ENCODE data around the gene ABCA5.
A peak's percentile ranks its signal among the peaks of the same experiment; 100 is the strongest.

The ABCA5 gene

DNA sequence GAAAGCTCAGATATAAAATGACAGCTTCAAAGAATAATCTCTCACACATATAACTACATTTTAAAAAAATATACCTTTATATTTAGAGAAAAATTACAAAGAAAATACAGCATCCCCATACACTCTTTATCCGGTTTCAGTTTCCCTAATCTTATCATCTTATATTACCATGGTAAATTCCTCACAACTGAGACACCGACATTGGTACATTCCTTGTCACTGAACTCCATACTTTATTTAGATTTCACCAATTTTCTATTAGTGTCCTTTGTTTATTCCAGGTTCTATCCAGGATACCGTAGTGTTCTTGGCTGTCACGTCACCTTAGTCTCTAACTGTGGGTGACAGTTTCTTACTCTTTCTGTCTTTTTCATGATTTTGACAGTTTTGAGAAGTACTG lies 76.3 kb downstream of the ABCA5 start:
- no peak for DNase-seq

DNA sequence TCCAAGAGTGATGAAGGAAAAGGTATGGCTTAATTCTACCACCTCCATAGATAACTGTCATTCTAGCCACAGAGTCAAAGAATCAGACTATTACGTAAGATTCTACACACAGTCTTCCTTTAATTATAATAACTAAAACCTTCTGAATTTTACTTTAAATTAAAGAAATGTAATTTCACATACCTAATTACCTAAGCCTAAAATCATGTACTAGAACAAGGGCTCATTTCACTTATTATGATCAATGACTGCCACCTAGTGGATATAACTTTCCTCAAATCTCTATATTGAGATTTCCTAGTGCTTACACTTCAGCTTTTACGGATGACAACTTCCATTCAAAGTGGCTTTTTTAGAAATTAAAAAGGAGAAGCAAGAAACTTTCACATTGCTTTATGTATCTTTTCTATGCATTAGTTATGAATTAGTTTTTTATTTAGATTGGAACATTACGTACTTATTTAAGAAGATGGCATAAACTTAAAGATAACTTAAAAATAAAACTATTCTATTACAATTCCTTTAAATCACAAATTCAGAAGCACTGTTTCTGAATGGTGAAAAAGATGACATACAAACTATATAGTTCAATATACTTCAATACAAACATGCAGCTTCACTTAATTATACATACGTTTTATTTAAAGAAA lies 80.1 kb downstream of the ABCA5 start:
- peak; percentile 46 for DNase-seq

DNA sequence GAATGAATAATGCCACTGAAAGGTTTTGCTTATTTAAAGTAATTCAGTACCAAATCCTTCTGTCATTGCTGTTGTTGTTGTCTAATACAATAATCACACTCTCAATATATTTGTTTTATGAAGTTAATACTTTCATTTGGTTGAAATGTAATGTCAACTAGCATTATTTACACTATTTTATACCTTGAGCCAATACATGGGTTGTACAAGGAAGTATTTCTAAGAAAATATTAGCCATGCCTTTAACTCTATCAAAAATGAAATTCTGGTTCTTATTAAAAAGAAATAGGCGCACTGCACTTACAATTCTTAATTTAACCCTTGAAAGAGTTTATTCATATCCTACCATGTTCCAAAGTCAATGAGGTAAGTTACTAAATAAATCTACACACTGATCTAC lies 80.7 kb downstream of the ABCA5 start:
- no peak for DNase-seq

DNA sequence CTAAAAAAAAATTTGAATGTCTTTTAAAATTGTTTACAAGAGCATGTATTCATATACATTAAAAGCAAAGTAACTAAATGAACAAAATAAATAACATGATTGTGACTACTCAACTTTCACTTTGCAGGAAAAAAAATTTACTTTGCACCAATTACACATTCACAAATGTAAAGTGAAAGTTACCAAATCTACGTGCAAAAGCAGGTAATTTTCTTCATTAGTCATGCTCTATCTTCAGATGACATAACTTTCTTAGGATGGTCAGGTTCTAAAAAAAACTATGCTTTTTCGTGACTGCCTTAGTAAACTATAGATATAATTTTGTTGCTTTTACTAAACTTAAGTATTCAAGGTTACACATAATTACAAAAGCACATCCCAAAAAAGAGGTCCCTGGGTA lies 81.3 kb downstream of the ABCA5 start:
- DNase-seq = no peak

DNA sequence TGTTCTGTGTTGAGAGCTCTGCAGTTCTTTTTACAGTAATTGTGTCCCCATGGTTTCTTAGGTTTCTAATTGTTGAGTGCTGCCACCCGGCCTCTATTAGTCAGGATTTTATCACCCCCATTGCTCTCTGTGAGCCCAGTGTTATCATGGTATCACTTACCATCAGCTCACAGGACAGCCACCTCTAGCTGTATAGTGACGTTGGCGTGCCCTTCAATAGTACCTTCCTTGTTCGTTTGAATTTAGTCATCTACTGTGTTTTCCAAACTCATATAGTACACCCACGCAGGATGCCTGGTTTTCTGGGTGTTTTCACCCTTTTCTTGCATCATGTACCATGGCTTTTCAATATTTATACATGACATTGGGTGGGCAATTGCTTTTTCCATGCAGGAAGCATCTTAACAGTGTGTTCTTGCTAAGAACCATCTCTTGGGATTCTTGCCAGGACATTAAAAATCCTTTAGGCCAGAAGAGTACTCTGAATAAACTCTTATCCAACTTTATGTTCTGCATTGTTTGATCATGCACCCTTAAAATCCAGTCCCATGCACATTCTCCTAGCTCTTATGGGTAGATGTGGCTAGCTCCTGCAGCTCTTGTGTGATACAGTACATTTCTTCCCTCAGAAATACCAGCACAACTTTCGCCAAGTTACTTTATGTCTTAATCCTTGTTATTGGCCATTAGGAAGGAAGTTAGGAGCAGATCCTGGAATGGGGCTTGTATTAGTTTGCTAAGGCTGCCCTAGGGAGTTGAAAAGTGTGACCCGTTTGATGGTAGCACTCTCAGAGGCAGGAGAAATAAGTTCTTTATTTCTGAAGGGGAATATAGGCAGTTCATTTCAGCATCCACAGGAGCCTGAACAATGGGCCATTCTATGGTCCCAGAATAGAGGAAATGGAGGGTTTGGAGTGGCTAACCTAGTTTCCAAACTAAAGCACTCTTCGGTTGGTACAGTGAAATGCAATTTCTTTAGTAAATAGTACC lies 87.0 kb downstream of the ABCA5 start:
- no peak for DNase-seq

DNA sequence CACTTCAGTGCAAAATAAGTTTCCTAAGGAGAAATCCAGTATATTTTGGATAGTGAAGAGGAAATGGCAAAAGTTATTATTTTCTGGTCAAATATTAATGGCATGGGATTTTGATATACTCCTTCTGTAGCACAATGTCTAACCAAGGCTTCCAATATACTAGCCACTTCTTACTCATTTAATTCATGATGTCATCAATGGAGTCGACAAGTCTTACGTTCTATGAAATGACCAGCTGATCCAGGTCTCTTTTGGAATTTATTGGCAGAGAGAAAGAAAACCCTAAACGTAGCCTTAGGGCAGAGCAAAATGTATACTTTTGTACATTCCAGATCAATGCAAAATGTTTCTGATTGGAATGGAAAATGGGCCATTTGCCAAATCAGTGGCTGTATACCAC lies 90.0 kb downstream of the ABCA5 start:
- DNase-seq = no peak

DNA sequence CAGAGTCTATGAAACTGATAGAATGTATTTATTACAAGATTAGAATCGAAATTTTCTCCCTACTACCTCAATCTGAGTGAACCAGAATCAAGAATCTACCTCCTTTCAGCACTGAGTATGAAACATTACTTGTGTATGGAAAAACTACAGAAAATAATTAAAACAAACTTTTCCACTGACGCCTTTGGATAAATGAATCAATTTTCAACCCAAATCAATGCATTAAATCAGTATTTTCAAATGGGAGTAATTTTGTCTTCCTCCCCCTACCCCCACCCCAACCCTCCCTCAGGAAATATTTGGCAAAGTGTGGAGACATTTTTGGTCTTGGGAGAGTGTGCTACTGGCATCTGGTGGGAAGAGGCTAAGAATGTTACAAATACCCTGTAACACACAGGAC lies 90.5 kb downstream of the ABCA5 start:
- DNase-seq = no peak

DNA sequence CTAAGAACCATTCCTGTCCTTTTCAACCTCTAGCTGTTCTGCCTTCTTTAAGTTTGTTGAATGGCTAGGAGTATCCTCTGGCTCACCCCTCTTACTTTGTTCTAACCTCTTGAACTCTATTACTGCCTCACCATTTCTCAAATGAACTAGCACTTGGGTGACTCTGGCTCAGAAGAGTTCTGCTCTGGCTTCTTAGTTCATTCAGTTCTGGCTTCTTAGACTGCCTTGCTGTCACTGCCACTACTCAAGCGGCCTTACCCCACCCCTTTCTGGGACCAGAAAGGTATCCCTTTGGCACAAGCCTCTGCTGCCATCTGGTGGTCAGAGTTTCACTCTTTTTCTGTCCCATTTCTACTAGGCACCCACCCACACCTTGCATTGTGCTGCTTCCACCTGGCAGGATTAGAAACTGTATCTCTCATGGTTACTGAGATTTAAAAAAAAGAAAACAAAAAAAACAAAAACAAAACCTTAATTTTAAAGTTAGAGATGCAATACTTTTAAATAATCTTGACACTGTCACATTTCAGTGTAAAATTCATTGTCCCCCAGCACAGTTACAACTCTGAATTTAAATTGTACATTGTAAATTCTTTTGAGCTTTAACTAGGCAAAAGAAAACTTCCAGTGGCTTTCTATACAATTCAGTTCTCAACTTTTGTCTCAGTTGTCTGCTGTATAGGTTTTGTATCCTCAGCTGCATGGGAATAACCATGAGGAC lies 91.4 kb downstream of the ABCA5 start:
- DNase-seq = peak; percentile 82

DNA sequence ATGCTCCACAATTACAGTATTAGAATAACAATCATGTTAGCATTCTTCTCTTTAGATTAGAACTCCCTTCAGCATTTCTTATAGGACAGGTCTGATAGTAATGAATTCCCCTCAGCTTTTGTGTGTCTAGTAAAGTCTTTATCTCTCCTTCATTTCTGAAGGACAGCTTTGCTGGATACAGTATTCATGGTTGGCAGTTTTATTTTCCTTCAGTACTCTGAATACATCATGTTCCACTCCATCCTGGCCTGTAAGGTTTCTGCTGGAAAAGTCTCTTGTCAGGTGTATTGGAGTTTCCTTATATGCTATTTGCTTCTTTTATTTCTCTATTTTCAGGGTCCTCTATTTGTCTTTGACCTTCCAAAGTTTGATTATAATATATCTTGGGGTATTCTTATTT lies 94.3 kb downstream of the ABCA5 start:
- no peak for DNase-seq

DNA sequence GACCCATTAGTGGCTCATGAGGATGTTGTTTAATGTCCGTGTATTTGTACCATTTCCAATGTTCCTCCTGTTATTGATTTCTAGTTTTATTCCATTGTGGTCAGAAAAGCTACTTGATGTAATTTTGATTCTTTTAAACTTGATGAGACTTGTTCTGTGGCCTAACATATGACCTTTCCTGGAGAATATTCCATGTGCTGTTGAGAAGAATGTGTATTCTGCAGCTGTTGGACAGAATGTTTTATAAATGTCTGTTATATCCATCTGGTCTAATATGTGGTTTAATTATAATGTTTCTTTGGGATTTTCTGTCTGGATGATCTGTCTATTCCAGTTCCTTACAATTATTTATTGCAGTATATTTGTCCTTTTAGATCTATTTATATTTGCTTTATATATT lies 95.4 kb downstream of the ABCA5 start:
- DNase-seq = no peak

DNA sequence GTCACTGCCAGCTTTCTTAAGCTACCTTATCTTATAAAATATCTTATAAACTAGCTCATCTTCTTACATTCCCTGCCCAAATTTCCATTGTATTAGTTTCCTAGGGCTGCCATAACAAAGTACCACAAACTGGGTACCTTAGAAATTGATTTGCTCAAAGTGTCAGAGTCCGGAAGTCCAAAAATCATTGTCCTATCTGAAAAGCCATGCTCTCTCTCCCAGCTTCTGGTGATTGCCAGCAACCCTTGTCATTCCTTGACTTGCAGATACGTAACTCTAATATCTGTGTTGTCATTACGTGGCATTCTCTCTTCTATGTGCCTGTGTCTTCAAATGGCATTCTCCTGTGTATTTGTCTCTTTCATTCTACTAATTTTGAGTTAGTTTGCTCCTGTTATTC lies 96.0 kb downstream of the ABCA5 start:
- no peak for DNase-seq

DNA sequence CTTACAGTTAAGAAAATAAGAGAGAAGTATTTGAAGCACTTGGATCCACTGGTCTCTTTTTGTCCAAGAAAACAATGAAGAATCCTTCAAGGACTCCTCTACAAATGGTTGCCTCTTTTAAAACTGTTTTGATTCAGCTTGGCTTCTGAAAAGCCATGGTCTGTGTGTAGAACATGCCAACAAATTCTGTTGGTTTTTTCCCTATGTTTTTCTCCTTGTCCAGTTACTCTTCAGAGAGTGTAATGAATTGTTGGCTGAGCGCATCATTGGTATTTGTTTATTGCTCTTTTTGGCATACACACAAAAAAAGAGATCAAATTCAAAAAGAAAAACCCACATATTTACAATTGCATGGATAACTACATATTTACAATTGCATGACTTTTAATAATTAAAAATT lies 98.4 kb downstream of the ABCA5 start, which contains the start of gene ABCA10:
Gene ABCA10, minus strand, starts transcription at position 249 of the 400 bp plus-strand sequence. CDS start 3,466 bp downstream, outside the sequence.
- DNase-seq = peak; percentile 1

DNA sequence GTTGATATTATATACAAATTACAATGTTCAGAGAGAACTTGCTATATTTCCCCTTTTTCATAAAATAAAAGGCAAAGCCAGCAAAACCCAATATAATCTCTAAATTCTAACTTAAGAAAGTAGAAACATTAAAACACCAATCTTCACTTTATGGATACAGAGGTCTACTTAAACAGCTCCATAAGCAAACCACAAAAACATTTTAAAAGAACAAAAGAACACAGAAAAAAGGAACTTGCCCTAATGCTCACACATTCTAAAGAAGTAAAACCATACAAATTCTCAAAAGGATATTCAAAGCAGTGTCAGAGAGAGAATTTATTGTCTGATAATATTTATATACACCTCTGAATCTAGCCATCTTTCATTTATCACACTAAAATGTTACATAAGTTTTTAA lies 98.9 kb downstream of the ABCA5 start:
- DNase-seq = no peak

DNA sequence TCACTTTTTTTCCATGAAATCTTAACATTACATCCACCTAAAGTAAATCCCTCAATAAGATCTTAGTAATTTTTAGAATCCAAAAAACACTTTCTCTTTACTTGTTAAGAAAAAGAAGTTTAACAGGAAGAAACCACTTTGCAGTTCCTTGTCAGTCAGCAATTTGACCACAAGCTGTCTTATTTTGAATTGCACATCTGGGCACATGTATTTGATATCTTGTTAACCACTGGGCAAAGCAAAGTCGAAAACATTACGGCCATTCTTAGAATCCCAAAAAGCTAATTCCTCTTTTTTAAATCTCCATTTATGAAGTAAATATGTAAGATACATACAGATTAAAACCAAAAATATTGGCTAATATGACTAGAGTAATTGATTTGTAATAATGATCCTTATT lies 99.4 kb downstream of the ABCA5 start:
- no peak for DNase-seq

DNA sequence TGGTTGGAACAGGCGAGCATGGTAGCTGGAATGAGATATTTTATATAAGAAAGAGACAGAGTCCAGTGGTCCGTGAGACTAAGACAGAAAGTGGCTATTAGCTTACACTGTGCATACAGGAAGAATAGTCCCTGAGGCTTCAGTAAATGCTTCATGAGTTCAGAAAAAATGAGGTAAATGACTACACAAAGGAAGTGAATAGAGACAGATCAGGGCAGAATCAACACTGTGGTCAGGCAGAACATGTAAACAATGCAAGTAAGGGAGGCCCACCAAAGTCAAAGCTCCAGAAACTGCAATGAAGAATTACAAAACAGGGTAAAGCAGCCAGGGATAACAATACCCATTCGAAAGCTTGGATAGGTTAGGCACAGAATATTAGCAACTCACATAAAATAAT lies 103.1 kb downstream of the ABCA5 start:
- peak; percentile 25 for DNase-seq

DNA sequence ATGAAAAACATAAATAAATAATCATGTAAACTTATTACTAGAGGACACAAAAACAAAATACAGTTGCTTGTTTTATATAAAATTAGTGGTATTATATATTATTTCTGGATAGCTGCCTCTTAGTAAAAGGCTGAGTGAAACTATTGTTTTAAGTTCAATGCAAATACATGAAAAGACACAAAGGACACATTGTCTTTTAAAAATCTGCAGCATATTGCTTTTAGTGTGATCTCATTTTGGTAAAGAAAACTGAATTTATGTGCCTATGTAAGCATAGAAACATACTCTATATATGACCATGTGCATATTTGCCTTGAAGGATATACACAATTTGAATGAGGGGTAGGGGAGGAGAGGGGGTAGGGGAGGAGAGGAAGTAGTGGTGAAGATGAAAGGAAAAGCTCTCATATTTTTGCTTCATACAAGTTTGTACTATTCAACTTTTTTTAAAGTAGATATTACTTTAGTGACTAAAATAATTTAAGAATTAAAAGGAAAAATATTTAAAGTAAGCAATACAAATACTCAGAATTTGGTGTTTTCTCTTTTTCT lies 104.2 kb downstream of the ABCA5 start:
- no peak for DNase-seq

DNA sequence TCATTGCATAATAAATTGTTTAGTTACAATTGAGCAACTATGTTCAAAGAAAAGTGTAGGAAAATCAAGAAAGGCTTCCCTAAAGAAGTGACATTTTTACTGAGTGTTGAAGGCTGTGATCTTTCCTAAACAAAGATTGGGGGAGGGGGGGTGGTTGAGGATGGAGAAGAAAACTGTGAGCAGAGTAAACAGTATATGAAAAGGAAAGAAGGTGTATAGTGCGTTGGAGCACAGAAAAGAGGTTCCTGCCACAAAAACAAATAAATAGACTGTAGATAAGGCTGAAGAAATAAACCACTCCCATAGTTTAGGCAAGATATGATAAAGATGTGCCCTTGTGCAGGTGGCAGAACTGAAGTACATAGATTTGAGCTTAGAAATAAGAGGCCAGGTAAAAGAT lies 106.8 kb downstream of the ABCA5 start:
- no peak for DNase-seq

DNA sequence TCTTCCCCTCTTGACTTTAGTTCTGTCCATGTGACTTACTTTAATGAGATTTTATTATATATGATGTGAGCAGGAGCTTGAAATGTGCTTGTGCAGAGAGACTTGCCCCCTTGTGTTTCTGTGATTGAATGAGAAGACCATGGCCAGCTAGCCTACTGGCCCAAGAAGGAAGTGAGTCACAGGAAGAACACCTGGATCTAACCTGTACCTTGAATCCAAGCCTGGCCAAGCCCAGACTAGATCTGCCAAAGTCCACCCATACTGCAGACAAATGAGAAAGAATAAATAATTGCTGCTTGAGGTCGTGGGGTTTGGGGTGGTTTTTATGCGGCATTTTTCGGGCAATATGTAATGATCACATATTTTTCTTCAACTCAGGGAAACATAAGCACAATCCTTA lies 107.9 kb downstream of the ABCA5 start:
- no peak for DNase-seq

DNA sequence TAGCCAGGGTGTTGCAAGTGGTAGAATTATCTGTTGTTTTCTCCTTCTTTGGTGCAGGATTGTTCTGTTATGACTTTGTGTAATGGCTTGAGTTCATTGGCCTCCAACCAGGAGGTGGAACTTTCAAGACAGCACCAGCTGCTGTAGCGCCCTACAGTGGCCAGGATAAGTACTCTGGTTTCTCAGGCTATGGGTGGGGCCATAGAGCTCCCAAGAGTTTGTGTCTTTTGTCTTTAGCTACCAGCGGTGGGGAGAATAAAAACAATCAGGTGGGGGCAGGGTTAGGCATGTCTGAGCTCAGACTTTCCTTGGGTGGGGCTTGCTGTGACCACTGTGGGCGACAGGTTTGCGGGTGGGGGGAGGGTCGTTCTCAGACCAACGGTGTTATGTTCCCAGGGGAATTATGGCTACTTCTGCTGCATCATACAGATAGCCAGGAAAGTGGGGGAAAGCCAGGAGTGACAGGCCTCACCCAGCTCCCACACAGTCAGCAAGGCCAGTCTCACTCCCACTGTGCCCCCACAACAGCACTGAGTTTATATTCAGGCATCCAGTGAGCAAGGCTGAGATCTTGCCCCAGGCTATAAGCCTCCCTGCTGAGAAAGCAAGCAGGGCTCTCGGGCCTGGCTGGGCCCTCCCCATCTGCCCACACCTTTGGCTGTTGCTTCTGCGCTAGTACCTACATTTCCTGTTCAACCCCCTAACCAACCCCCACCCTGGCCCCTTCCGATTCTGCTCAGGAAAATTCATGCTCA lies 113.7 kb downstream of the ABCA5 start:
- DNase-seq = no peak

DNA sequence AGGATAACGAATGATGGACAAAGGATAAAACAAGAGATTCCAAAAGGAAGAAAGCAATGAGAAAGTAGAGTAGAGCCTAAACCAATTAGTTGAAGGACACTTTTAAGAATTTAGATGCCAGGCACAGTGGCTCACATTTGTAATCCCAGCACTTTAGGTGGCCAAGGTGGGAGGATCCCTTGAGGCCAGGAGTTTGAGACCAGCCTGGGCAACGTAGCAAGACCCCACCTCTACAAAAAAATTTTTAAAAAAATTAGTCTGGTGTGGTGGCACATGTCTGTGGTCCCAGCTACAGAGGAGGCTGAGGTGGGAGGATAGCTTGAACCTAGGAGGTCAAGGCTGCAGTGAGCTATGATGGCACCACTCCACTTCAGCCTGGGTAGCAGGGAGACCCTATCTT lies 118.3 kb downstream of the ABCA5 start:
- no peak for DNase-seq

DNA sequence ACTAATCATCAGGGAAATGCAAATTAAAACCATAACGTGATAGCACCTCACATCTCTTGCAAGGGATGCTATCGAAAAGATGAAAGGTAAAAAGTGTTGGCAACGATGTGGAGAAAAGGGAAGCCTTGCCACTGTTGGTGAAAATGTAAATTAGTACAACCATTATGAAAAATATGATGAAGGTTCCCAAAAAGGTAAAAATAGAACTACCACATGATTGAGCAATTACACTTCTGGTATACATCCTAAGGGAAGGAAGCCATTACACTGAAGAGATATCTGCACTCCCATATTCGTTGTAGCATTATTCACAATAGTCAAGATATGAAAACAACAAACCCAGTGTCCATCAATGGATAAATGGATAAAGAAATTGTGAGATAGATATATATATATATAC lies 119.8 kb downstream of the ABCA5 start:
- no peak for DNase-seq

DNA sequence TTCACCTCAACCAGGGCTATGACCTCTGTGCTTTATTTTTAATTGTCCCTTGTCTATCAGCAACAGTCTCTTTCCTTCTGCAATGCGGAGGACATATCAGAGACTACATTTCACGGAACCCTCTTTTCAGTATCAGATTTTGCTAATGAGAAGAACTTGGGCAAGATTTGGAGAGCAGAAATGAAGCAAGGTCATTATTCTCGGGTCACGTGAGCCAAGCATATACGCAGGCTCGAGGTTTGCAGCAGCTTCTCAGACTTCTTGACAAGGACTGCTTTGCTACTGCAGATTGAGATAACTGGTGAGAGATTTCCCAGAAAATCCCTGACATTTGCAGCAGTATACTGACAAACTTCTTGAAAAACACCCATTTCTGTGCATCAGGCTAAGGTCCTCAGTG lies 128.7 kb downstream of the ABCA5 start:
- DNase-seq = no peak

Data from fibroblast of skin of scalp (primary cell).